IPS-20b (cell line): ENCODE results near the gene C1GALT1C1.
"Not testable (repeated sequence)": the region's sequence is repeated elsewhere in the genome, so short reads cannot be mapped to it uniquely, and the experiment has no call there.

Source experiments
- H3K27ac ChIP-seq: one replicate; pipeline ENCODE4 v1.5.1; 2013; ENCODE audit warnings: low read length
- H3K27me3 ChIP-seq: 2 replicates; pipeline ENCODE4 v1.6.1; 2013; ENCODE audit warnings: mild to moderate bottlenecking, low read length, inconsistent platforms; ENCODE audit not compliant: insufficient read depth
- H3K36me3 ChIP-seq: 2 replicates; pipeline ENCODE4 v1.6.1; 2013; ENCODE audit warnings: low read depth, mild to moderate bottlenecking, inconsistent platforms, low read length, moderate library complexity; ENCODE audit not compliant: insufficient read depth
- H3K4me1 ChIP-seq: 2 replicates; pipeline ENCODE4 v1.6.1; 2013; ENCODE audit warnings: mild to moderate bottlenecking, control low read depth, inconsistent platforms, low read length, moderate library complexity; ENCODE audit not compliant: insufficient read depth
- H3K4me3 ChIP-seq: 2 replicates; pipeline ENCODE4 v1.5.1; 2013; ENCODE audit warnings: mild to moderate bottlenecking, low read length, inconsistent platforms
- H3K9ac ChIP-seq: 2 replicates; pipeline ENCODE4 v1.6.1; 2013; ENCODE audit warnings: low read depth, mild to moderate bottlenecking, inconsistent platforms, low read length, moderate library complexity
- H3K9me3 ChIP-seq: 2 replicates; pipeline ENCODE4 v1.6.1; 2013; ENCODE audit warnings: mild to moderate bottlenecking, low read depth, low read length, inconsistent platforms; ENCODE audit not compliant: insufficient read depth

The C1GALT1C1 gene

DNA sequence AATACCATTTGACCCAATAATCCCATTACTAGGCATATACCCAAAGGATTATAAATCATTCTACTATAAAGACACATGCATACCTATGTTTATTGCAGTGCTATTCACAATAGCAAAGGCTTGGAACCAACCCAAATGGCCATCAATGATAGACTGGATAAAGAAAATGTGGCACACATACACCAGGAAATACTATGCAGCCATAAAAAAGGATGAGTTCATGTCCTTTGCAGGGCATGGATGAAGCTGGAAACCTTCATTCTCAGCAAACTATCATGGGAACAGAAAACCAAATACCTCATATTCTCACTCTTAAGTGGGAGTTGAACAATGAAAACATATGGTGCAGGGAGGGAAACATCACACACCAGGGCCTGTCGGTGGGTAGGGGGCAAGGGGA is 22.4 kb upstream of the C1GALT1C1 start:
- H3K4me3 ChIP-seq, H3K27me3 ChIP-seq, H3K9me3 ChIP-seq, H3K4me1 ChIP-seq, H3K36me3 ChIP-seq, H3K9ac ChIP-seq, H3K27ac ChIP-seq: not testable (repeated sequence)

DNA sequence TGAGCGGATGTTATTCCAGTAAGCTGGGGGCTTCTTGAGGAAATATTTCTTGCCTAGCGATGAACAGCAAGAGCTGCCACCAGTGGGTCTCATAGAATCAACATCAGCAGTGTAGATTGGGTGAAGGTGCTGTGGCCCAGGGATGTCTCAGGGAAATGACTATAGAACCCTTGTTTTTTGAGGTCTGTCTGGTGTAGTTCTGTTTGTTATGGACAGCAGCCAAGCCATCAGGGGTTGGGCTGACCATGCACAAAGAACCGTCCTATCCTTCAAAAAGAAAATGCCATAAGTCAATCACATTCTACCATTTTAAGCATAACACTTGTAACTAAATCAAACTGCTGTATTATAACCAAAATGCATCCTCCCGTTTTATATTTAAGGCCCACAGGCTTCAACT is 17.3 kb upstream of the C1GALT1C1 start:
- Histone ChIP-seq H3K27me3 (no peaks in the 10 kb centered on the region), H3K9me3 (no peaks in the 10 kb centered on the region), H3K36me3 (no peaks in the 10 kb centered on the region), H3K27ac (no peak overlapping the region), H3K4me3 (no peak overlapping the region), H3K4me1 (no peaks in the 10 kb centered on the region), H3K9ac (no peak overlapping the region)

DNA sequence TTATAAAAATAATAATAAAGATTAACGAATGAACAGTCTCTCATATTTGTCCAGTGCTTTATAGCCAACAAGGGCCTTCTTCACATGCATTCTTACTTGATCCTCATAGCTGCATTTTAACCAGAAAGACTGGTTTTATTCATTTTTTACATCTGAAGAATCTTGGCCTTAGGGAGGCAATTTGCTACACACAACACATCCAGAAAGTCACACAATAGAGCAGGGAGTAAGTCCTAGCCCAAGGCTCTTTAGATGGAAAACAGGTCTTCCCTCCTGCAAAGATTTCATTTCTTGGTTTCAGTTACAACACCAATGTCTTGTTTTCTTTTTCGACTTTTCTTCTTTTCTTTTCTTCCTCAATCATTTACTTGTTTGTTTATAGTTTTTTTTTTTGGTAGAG is 13.0 kb upstream of the C1GALT1C1 start:
- H3K27me3 ChIP-seq, result no peaks in the 10 kb centered on the region
- no peaks in the 10 kb centered on the region for H3K36me3 ChIP-seq
- no peaks in the 10 kb centered on the region for H3K9me3 ChIP-seq
- no peak overlapping the region for H3K27ac ChIP-seq
- no peak overlapping the region for H3K9ac ChIP-seq
- H3K4me1 ChIP-seq, result no peaks in the 10 kb centered on the region
- no peak overlapping the region for H3K4me3 ChIP-seq

DNA sequence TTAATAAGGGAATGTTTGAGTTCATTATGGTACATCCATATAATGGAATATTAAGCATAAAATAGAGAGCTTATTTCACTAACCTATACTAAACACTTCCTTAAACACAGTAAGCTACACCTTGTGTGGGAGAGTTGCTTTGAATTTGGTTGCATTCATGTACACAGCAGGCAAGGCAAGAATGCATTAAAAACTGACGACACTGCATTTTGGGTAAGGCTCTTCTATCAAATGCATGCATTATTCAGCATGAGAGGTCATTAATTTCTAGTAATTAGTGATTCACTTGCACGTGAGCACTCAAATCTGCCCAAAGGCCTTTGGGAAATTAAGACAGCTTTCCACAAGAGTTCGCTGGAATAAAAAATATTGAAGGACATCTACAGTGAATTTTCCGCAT is 8.8 kb upstream of the C1GALT1C1 start:
- Histone ChIP-seq H3K4me3 (no peak overlapping the region), H3K9me3 (no peaks in the 10 kb centered on the region), H3K27ac (no peak overlapping the region), H3K27me3 (no peaks in the 10 kb centered on the region), H3K9ac (no peak overlapping the region), H3K36me3 (no peaks in the 10 kb centered on the region), H3K4me1 (no peaks in the 10 kb centered on the region)

DNA sequence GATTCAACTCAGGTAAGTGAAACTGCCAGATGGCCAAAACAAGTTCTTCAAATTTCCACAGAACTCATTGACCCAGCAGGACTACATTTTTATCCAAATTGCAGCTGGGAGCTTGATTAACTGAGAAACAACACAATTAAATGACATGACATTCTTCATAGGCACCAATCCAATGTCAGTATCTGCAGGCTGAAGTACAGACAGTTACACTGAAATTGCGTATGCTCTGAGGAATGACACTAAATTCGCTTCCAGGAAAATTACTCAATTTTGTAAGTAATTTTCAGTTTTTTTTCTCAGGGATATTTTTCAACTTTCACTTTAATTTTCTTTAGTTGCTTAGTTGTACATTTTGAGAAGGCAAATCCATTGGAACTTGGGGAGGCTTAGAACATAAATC is 4.5 kb downstream of the C1GALT1C1 start:
- Histone ChIP-seq H3K9me3 (no peaks in the 10 kb centered on the region), H3K36me3 (no peaks in the 10 kb centered on the region), H3K27ac (no peak overlapping the region), H3K4me3 (no peak overlapping the region), H3K9ac (no peak overlapping the region), H3K4me1 (no peaks in the 10 kb centered on the region), H3K27me3 (no peaks in the 10 kb centered on the region)

DNA sequence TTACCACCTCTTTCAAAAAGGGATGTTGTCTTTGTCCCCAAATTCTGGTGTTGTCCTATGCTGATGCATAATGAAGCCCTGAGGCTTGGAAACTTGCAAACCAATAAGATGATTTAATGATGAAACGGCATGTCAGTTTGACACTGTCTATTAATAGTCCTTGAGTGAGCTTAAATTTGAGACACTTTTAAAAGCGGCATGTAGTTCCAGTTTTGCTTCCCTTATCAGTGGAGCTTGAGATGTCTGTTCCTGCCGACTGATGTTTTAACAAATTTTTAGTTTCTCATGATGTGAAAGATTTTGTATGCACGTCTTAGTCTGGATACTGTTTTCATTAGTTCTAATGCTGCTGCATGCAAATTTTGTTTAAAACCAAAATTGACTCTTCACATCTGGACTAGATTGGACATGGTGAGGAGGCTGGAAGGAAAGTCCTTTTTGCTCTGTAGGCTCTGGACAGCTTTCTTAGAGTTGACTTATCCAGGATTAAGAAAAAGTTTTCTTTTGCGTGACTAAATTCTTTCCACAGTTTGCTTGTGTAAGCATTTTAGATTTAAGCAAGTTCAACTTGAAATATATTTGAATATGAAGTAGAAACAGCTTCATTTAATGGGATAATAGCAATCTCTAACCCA is 11.7 kb downstream of the C1GALT1C1 start:
- H3K27me3 ChIP-seq, result no peaks in the 10 kb centered on the region
- H3K36me3 ChIP-seq, result peaks cover 15% of the 10 kb centered on the region; the same call in 1 of the 2 replicates
- H3K4me1 ChIP-seq, result no peaks in the 10 kb centered on the region
- H3K9me3 ChIP-seq, result no peaks in the 10 kb centered on the region
- H3K27ac ChIP-seq, result no peak overlapping the region
- no peak overlapping the region for H3K9ac ChIP-seq
- H3K4me3 ChIP-seq, result no peak overlapping the region

DNA sequence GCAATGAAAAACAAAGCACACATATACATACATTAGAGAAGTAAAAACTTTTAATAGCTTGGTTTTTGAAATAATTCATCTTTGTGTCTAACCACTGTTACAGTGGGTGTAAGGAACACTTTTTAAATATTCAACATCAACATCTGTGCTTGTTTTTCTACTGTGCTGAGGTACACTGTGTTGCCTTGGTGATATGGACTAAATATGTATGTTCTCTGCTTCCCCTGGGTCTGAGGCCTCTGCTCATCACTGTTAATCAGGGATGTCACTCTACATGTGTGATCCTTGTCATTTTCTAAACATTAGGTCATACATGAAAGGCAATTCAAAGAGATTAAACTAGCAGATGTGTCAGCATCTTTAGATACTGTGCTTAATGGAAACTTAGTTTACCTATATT is 15.0 kb downstream of the C1GALT1C1 start:
- Histone ChIP-seq H3K9me3 (no peaks in the 10 kb centered on the region), H3K36me3 (peaks cover 20% of the 10 kb centered on the region; the same call in 1 of the 2 replicates), H3K4me1 (no peaks in the 10 kb centered on the region), H3K27ac (no peak overlapping the region), H3K27me3 (no peaks in the 10 kb centered on the region), H3K4me3 (no peak overlapping the region), H3K9ac (no peak overlapping the region)

DNA sequence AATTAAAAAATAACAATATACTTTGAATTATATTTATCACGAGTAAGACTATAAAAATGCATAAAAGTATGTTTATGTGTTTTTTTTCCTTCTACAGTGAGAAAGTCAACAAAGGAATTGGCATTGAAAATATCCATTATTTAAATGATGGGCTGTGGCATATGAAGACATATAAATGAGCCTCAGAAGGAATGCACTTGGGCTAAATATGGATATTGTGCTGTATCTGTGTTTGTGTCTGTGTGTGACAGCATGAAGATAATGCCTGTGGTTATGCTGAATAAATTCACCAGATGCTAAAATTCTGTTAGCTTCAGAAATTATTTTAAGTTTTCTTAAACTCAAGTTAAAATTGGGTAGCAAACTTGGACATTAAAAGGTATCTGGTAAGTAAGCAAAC is 17.8 kb downstream of the C1GALT1C1 start:
- no peaks in the 10 kb centered on the region for H3K9me3 ChIP-seq
- H3K27ac ChIP-seq, result no peak overlapping the region
- H3K27me3 ChIP-seq, result no peaks in the 10 kb centered on the region
- no peaks in the 10 kb centered on the region for H3K4me1 ChIP-seq
- H3K36me3 ChIP-seq, result peaks cover 24% of the 10 kb centered on the region; the same call in 1 of the 2 replicates
- H3K4me3 ChIP-seq, result no peak overlapping the region
- no peak overlapping the region for H3K9ac ChIP-seq

DNA sequence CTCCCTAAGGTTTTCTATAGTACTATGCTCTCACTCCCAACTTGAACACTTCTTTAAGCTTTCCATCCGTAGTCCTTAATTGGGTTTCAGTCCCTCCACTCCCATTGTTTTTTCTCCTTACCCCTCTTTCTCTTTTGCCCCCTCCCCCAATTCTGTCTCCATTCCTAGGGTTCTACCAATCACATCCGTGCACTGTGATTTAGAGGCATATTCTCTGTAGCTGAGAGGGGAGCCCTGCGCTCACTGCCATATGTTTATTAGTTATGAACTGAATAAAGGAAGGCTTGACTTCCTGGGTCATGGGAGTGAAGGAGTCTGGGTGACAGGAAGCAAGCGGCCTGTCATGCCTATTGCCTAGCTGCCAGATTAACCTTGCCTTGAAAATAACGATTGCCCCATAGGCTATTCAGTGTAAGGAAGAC is 25.5 kb downstream of the C1GALT1C1 start:
- H3K36me3 ChIP-seq, result peaks cover 4% of the 10 kb centered on the region; the same call in 1 of the 2 replicates
- peak overlapping the region; percentile 76 for H3K27ac ChIP-seq
- no peaks in the 10 kb centered on the region for H3K4me1 ChIP-seq
- peak overlapping the region; percentile 86 for H3K9ac ChIP-seq
- H3K4me3 ChIP-seq, result peak overlapping the region; percentile 95
- no peaks in the 10 kb centered on the region for H3K27me3 ChIP-seq
- no peaks in the 10 kb centered on the region for H3K9me3 ChIP-seq

DNA sequence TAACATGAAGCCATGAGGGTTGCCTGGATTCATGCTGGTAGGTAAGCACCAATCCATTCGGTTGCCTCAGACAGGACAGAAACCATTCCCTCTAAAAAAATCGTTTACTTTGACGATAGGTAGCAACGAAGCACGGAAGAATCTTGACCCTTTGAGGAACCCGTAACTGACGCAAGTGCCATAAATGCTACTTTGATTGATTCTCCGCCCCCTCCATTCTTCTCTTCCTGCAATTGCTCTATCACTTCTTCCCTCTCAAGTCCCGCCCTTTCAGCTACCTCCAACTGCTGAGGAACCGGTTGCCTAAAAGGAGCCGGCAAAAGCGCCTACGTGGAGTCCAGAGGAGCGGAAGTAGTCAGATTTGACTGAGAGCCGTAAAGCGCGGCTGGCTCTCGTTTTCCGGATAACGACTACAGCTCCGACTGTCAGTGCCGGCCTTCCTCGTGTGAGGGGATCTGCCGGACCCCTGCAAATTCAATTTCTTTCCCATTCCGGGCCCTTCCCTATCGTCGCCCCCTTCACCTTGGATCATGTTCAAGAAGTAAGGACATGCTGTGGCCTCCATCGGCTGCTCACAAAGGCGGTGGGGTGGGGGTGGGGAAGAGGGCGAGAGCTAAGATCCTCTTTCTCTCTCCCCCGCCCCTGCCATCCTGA is 26.0 kb downstream of the C1GALT1C1 start, which contains the start of gene MCTS1:
Gene MCTS1, plus strand, starts transcription at position 395 of the 654 bp plus-strand sequence. Its CDS starts 136 bp downstream, at position 531.
- no peaks in the 10 kb centered on the region for H3K9me3 ChIP-seq

DNA sequence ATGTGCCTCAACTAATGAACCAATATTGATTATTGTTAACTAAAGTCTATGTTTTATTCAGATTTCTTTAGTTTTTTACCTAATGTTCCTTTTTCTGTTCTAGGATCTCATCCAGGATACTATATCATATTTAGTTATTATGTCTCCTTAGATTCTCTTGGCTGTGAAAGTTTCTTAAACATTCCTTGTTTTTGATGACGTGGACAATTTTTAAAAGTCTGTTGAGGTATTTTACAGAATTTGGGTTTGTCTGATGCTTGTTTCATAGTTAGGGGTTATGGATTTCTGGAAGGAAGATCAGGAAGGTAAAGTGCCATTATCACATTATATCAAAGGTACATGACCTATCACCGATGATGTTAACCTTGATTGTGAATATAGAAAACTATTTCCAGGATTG is 44.2 kb downstream of the C1GALT1C1 start:
- Histone ChIP-seq H3K36me3 (no peaks in the 10 kb centered on the region), H3K9me3 (no peaks in the 10 kb centered on the region), H3K27me3 (no peaks in the 10 kb centered on the region), H3K4me1 (no peaks in the 10 kb centered on the region), H3K9ac (no peak overlapping the region), H3K4me3 (no peak overlapping the region), H3K27ac (no peak overlapping the region)

More for the DNA sequence above, 26.0 kb downstream of the C1GALT1C1 start, which contains the start of gene MCTS1:
- no peaks in the 10 kb centered on the region for H3K4me1 ChIP-seq
- peak within 1 kb of the TSS; percentile 76 for H3K27ac ChIP-seq
- peaks cover 4% of the 10 kb centered on the region; the same call in 1 of the 2 replicates for H3K36me3 ChIP-seq
- H3K4me3 ChIP-seq, result peak within 1 kb of the TSS; percentile 95
- no peaks in the 10 kb centered on the region for H3K27me3 ChIP-seq
- H3K9ac ChIP-seq, result peak within 1 kb of the TSS; percentile 86
